K562 (cell line): ENCODE results near the gene SAMD14. TPM values are rescaled to one million over a fixed set of nuclear protein-coding genes. Genes with fewer than 3 reads are reported as not detected.

Experiments used
- ATAC-seq: fragments of 200-7000 bp; cut with Tn5 transposase; 3 replicates; pipeline ENCODE4 v1.9.1; 2020; ENCODE audit warnings: moderate library complexity
- BruUV-seq: library from RNA; stranded (reverse); fragments of 400-500 nt; replicated peaks from 2 replicates; lab custom pipeline; 2021; lab: Mats Ljungman, UMichigan
- CTCF ChIA-PET: fragments of 300-600 bp; formaldehyde crosslinking; extraction: SDS; loops from one replicate; lab custom pipeline; 2021; ENCODE audit warnings: low intra/inter-chr PET ratio; lab: Yijun Ruan, JAX
- POLR2A ChIA-PET: fragments of 300-600, 350-650 bp; sonication (Branson Sonifier 250); formaldehyde crosslinking; extraction: SDS; loops from one replicate; lab custom pipeline; 2021; ENCODE audit warnings: antibody characterized with exemption, inconsistent platforms; lab: Yijun Ruan, JAX
- DNase-seq, 4 experiments: peaks; one replicate each; pipeline versions ENCODE4 v3.0.0 to v3.0.0-alpha.2; 2011 to 2018; ENCODE audit warnings: low spot score in 3 of 4, mixed read lengths in 3 of 4; ENCODE audit errors: extremely low read depth in 1 of 4
- FAIRE-seq: peaks from 2 replicates; lab custom pipeline; 2011; peaks lifted over from hg19 to GRCh38; lab: Jason Lieb, UNC
- H2AFZ ChIP-seq: 2 replicates; pipeline ENCODE4 v1.6.0; 2011; ENCODE audit warnings: low read depth, low read length, control low read depth, inconsistent platforms
- H3K27ac ChIP-seq: fragments of 200-600 bp; 3 replicates; pipeline ENCODE4 v1.8.0; 2011; ENCODE audit warnings: low read depth, mild to moderate bottlenecking, control low read depth, inconsistent platforms, low read length, moderate library complexity, mixed read lengths; ENCODE audit errors: extremely low read depth
- H3K27me3 ChIP-seq, 2 experiments: fragments of 300-600 bp in 1 of 2; 2 replicates in 1 of 2; 3 replicates in 1 of 2; pipeline versions ENCODE4 v1.6.0 to v1.8.0; 2011; ENCODE audit warnings: inconsistent platforms in 2 of 2, low read length in 2 of 2, mild to moderate bottlenecking in 1 of 2, mixed read lengths in 1 of 2, moderate library complexity in 1 of 2; ENCODE audit not compliant: control insufficient read depth in 2 of 2, insufficient read depth in 2 of 2
- H3K36me3 ChIP-seq: fragments of 300-600 bp; 3 replicates; pipeline ENCODE4 v1.8.0; 2011; ENCODE audit warnings: mild to moderate bottlenecking, low read length, inconsistent platforms; ENCODE audit not compliant: control insufficient read depth, insufficient read depth
- H3K4me1 ChIP-seq, 2 experiments: fragments of 200-600 bp in 1 of 2; replicated peaks in 1 of 2; 2 replicates in 1 of 2; 3 replicates in 1 of 2; pipeline versions ENCODE4 v1.5.1 to v1.8.0; 2011; ENCODE audit warnings: inconsistent platforms in 2 of 2, low read length in 2 of 2, mild to moderate bottlenecking in 1 of 2, mixed read lengths in 1 of 2, moderate library complexity in 1 of 2; ENCODE audit not compliant: control insufficient read depth in 2 of 2, insufficient read depth in 2 of 2
- H3K4me2 ChIP-seq: 2 replicates; pipeline ENCODE4 v1.6.1; 2011; ENCODE audit warnings: low read length, control low read depth, inconsistent platforms, mixed read lengths; ENCODE audit not compliant: insufficient read depth
- H3K4me3 ChIP-seq: fragments of 200-600 bp; sonication (generic), shearing (Covaris generic); 2 replicates; pipeline ENCODE4 v1.5.1; 2016; ENCODE audit warnings: control low read depth, inconsistent platforms
- H3K79me2 ChIP-seq: fragments of 200-600 bp; 3 replicates; pipeline ENCODE4 v1.8.0; 2011; ENCODE audit warnings: low read length, inconsistent platforms; ENCODE audit not compliant: control insufficient read depth, insufficient read depth
- H3K9ac ChIP-seq, 2 experiments: 2 replicates each; pipeline versions ENCODE4 v1.6.0 to v1.6.1; 2011; ENCODE audit warnings: low read depth in 2 of 2, low read length in 2 of 2, control low read depth in 1 of 2, inconsistent platforms in 1 of 2, mild to moderate bottlenecking in 1 of 2, mixed read lengths in 1 of 2; ENCODE audit not compliant: insufficient read depth in 1 of 2
- H3K9me1 ChIP-seq: one replicate; pipeline ENCODE4 v1.6.0; 2011; ENCODE audit warnings: inconsistent platforms, mild to moderate bottlenecking, low read length, moderate library complexity; ENCODE audit not compliant: control insufficient read depth, insufficient read depth
- H3K9me3 ChIP-seq: replicated peaks from 2 replicates; pipeline ENCODE4 v1.5.1; 2011; ENCODE audit warnings: low read depth, low read length, inconsistent platforms; ENCODE audit not compliant: control insufficient read depth, insufficient read depth
- H4K20me1 ChIP-seq: replicated peaks from 2 replicates; pipeline ENCODE4 v1.6.1; 2011; ENCODE audit warnings: low read length, inconsistent platforms, mixed read lengths; ENCODE audit not compliant: control insufficient read depth, insufficient read depth
- CTBP1 ChIP-seq: fragments of 450-650 bp; IDR thresholded peaks from 2 replicates; pipeline ENCODE4 v1.6.1; 2016; ENCODE audit warnings: borderline replicate concordance
- ETV6 ChIP-seq, 3 experiments: fragments of 150-350 bp in 1 of 3; sonication (generic) in 1 of 3; formaldehyde crosslinking in 1 of 3; IDR thresholded peaks; 2 replicates each; pipeline versions ENCODE4 v1.6.1 to v1.8.0; 2014 to 2022; ENCODE audit warnings: borderline replicate concordance in 2 of 3, low read depth in 2 of 3, antibody characterized with exemption in 1 of 3, low read length in 1 of 3, mild to moderate bottlenecking in 1 of 3, missing genetic modification reagents in 1 of 3
- PRPF4 ChIP-seq: fragments of 200-400 bp; formaldehyde crosslinking; IDR thresholded peaks from one replicate; pipeline ENCODE4 v1.6.1; 2017; ENCODE audit warnings: low read length, low read depth, mild to moderate bottlenecking; ENCODE audit not compliant: insufficient read depth, poor library complexity, severe bottlenecking
- SMARCA4 ChIP-seq: fragments of 450-650 bp; IDR thresholded peaks from 2 replicates; pipeline ENCODE4 v1.6.1; 2016
- SPI1 ChIP-seq: IDR thresholded peaks from 2 replicates; pipeline ENCODE4 v1.6.1; 2011; ENCODE audit warnings: low read depth, low read length, control low read depth, borderline replicate concordance
- TEAD1 ChIP-seq, 2 experiments: fragments of 450-650 bp in 1 of 2; sonication (generic) in 1 of 2; formaldehyde crosslinking; IDR thresholded peaks; 2 replicates each; pipeline versions ENCODE4 v1.4.0 to v1.8.0; 2020 to 2022; ENCODE audit warnings: mild to moderate bottlenecking in 2 of 2, missing genetic modification reagents in 1 of 2
- ZBTB33 ChIP-seq: sonication (generic); formaldehyde crosslinking; IDR thresholded peaks from 2 replicates; pipeline ENCODE4 v1.8.1; 2023; ENCODE audit warnings: mild to moderate bottlenecking, missing genetic modification reagents
- ZNF511 ChIP-seq: sonication (generic); formaldehyde crosslinking; IDR thresholded peaks from 2 replicates; pipeline ENCODE4 v1.8.0; 2022; ENCODE audit warnings: mild to moderate bottlenecking, missing genetic modification reagents
- WGBS: fragments of 100-300 bp; shearing (Covaris generic); methylation state at CpG from one replicate; pipeline ENCODE4 v1.1.6; 2016; ENCODE audit warnings: low coverage, mixed read lengths; ENCODE audit not compliant: insufficient coverage; ENCODE audit errors: missing lambda C conversion rate; 5-methylcytosine and 5-hydroxymethylcytosine counted together
- in situ Hi-C: fragments of 300-500 bp; cut with MboI; formaldehyde crosslinking; loops from 4 replicates; pipeline ENCODE4 v1.15.0; 2018; ENCODE audit warnings: inconsistent platforms, mixed read lengths
- intact Hi-C: fragments of 100-400 bp; cut with micrococcal nuclease; formaldehyde crosslinking; loops from 2 replicates; pipeline ENCODE4 v1.14.2; 2022
- polyA plus RNA-seq, 8 experiments: library from polyadenylated mRNA; depleted of rRNA in 4 of 8; stranded (reverse) in 5 of 8; unstranded in 3 of 8; fragments of >200 nt; fragmentation: Nextera tagmentation in 2 of 8; fragmentation: Illumina TruSeq in 1 of 8; extraction: Ambion mirVana in 2 of 8; extraction: Trizol in 1 of 8; gene quantifications; 2 replicates each; pipeline versions ENCODE4 v1.2.1 to v1.2.3, GENCODE V29; 2011 to 2014; ENCODE audit warnings: inconsistent platforms in 1 of 8, missing spikeins in 1 of 8
- total RNA-seq, 7 experiments: library from RNA; depleted of rRNA in 6 of 7; stranded (reverse); fragments of >200 nt in 6 of 7; fragmentation: Illumina TruSeq in 2 of 7; extraction: Trizol in 2 of 7; gene quantifications; 2 replicates each; pipeline versions ENCODE4 v1.2.1 to v1.2.3, GENCODE V29; 2011 to 2021; ENCODE audit warnings: low replicate concordance in 1 of 7
- TF ChIP-seq, protein P1 (sequence below): sonication (generic); formaldehyde crosslinking; IDR thresholded peaks from 2 replicates; pipeline ENCODE4 v1.8.1; 2023; ENCODE audit warnings: mild to moderate bottlenecking, missing genetic modification reagents
- TF ChIP-seq, protein P2 (sequence below), 2 experiments: IDR thresholded peaks; 2 replicates each; pipeline ENCODE4 v1.6.1; 2011; ENCODE audit warnings: borderline replicate concordance in 1 of 2, control low read depth in 1 of 2, low read depth in 1 of 2, low read length in 1 of 2, mild to moderate bottlenecking in 1 of 2, mixed read lengths in 1 of 2, moderate library complexity in 1 of 2; ENCODE audit not compliant: insufficient read depth in 1 of 2, insufficient read length in 1 of 2, poor library complexity in 1 of 2, severe bottlenecking in 1 of 2; ENCODE audit errors: extremely low read depth in 1 of 2

Gene SAMD14
- total and polyA plus RNA-seq, 9 of the 15 experiments (the other 6 are each of a cell fraction or from before 2014, with no cell fraction given): 0.04 to 0.07 TPM; not detected in 7

GRCh38 chr17:50177983-50178834, 48.2 kb upstream of the SAMD14 start:
- Histone ChIP-seq H3K9ac (peak overlapping the region in 1 of 2 experiments; percentile 74; a peak in 2 of 4 replicates), H3K4me1 (peaks cover 5 to 25% of the 10 kb centered on the region in 2 experiments; a peak in 3 of 5 replicates), H3K36me3 (no peaks in the 10 kb centered on the region), H3K79me2 (no peaks in the 10 kb centered on the region), H3K9me3 (no peaks in the 10 kb centered on the region), H3K27ac (no peak overlapping the region), H3K9me1 (no peaks in the 10 kb centered on the region), H3K27me3 (peaks cover 15 to 33% of the 10 kb centered on the region in 2 experiments), H2AFZ (peak overlapping the region; percentile 89), H4K20me1 (no peaks in the 10 kb centered on the region; the same call in 1 of the 2 replicates), H3K4me3 (no peak overlapping the region), H3K4me2 (peak overlapping the region; percentile 58)
- DNase-seq (peak; percentile 71 to 76 (median 74)), FAIRE-seq (peak; percentile 83), ATAC-seq (peak; percentile 96)
- intact Hi-C loops (no loop called here), in situ Hi-C loops (no loop called here)
- WGBS: 14% methylated on average over 13 of the region's 22 CpGs
- ChIA-PET CTCF (interaction anchor here (0.7 to 0.9 kb wide), 2 partner anchors 9 to 94 kb away, joined by 3 read pairs; no protein-coding TSS in a partner anchor), POLR2A (interaction anchor here (0.8 to 1.0 kb wide), 7 partner anchors 10 to 60 kb away, joined by 3 to 4 read pairs (median 3); no protein-coding TSS in a partner anchor)
- BruUV-seq: no TSS peak
- no peak for TF ChIP-seq ETV6 (IDR thresholded peaks at IDR 0.05; ENCODE audit: borderline replicate concordance in 1 of 2, low read depth in 2 of 2, low read length in 1 of 2)
- TF ChIP-seq ETV6 (CRISPR knock-in tag; IDR thresholded peaks at IDR 0.05; ENCODE audit: borderline replicate concordance): no peak
- TF ChIP-seq, protein P1, sequence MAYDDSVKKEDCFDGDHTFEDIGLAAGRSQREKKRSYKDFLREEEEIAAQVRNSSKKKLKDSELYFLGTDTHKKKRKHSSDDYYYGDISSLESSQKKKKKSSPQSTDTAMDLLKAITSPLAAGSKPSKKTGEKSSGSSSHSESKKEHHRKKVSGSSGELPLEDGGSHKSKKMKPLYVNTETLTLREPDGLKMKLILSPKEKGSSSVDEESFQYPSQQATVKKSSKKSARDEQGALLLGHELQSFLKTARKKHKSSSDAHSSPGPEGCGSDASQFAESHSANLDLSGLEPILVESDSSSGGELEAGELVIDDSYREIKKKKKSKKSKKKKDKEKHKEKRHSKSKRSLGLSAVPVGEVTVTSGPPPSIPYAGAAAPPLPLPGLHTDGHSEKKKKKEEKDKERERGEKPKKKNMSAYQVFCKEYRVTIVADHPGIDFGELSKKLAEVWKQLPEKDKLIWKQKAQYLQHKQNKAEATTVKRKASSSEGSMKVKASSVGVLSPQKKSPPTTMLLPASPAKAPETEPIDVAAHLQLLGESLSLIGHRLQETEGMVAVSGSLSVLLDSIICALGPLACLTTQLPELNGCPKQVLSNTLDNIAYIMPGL: no peak
- TF ChIP-seq SPI1: no peak
- TF ChIP-seq ZNF511 (CRISPR knock-in tag): 0 out of 2 replicates have a peak, but pooled peaks have one; percentile 63
- no peak for TF ChIP-seq PRPF4
- peak in 1 of 2 experiments; percentile 81; a peak in 1 of 4 replicates for TF ChIP-seq TEAD1 (CRISPR knock-in tag; IDR thresholded peaks at IDR 0.05)
- TF ChIP-seq SMARCA4: peak; percentile 31; the same call in 1 of the 2 replicates
- TF ChIP-seq, protein P2, sequence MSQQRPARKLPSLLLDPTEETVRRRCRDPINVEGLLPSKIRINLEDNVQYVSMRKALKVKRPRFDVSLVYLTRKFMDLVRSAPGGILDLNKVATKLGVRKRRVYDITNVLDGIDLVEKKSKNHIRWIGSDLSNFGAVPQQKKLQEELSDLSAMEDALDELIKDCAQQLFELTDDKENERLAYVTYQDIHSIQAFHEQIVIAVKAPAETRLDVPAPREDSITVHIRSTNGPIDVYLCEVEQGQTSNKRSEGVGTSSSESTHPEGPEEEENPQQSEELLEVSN (IDR thresholded peaks at IDR 0.05; ENCODE audit: borderline replicate concordance in 1 of 2, extremely low read depth in 1 of 2, insufficient read depth in 1 of 2, insufficient read length in 1 of 2, low read depth in 1 of 2, low read length in 1 of 2, poor library complexity in 1 of 2, severe bottlenecking in 1 of 2): peak; percentile 31 to 55
- TF ChIP-seq ZBTB33 (CRISPR knock-in tag): 0 out of 2 replicates have a peak, but pooled peaks have one; percentile 43
- TF ChIP-seq CTBP1: peak; percentile 27; the same call in 1 of the 2 replicates
